Osteoblast (primary cell): ENCODE measurements around the gene MRAP. TPM values are rescaled to one million over a fixed set of nuclear protein-coding genes. Genes with fewer than 3 reads are reported as not detected.

ENCODE experiments used
- total RNA-seq: library from RNA; depleted of rRNA; stranded (reverse); fragments of >200 nt; gene quantifications from 2 replicates; pipeline ENCODE4 v1.2.3, GENCODE V29; 2012

The MRAP gene
- total RNA-seq, 1 donor = 0.72 TPM

Other genes with a start within 250 kb of the MRAP start
- 3.8 and 4.3 TPM in 2 replicates for gene MIS18A, start 19.8 kb upstream of the MRAP start, total RNA-seq
- gene URB1, start 94.2 kb downstream of the MRAP start, total RNA-seq = 15.9 and 21.7 TPM in 2 replicates
- 5.0 and 8.0 TPM in 2 replicates for gene EVA1C, start 113.9 kb downstream of the MRAP start, total RNA-seq